CD4-positive, alpha-beta T cell treated with Interleukin-15 for 4 hours (primary cell): Measurements from ENCODE around the gene PIK3CD.
"Not testable (repeated sequence)": the region's sequence is repeated elsewhere in the genome, so short reads cannot be mapped to it uniquely, and the experiment has no call there.

Experiments used
- DNase-seq: peaks from one replicate; pipeline ENCODE4 v3.0.0-alpha.2; 2020; ENCODE audit warnings: low spot score

Gene PIK3CD

DNA sequence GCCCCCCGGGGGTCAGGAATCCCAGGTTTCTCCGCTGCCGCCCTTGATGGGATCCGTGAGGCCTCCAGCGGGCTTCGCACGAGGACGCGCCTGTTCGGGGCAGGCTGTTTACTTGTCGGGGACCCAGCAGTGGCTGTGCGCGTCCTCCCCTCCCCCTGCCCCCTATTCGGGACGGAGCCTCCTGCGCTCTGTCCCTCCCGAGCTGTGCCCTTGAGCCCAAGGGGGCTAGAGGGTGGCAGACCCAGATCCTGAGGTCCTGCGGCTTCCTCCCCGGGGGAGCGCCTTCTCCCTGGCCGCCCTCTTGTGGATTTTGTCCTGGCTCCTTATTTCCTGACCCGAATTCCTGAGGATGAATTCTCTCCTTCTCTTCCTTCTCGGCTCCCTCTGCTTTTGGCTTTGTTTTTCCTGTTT is 38.4 kb downstream of the PIK3CD start:
- DNase-seq: no peak

DNA sequence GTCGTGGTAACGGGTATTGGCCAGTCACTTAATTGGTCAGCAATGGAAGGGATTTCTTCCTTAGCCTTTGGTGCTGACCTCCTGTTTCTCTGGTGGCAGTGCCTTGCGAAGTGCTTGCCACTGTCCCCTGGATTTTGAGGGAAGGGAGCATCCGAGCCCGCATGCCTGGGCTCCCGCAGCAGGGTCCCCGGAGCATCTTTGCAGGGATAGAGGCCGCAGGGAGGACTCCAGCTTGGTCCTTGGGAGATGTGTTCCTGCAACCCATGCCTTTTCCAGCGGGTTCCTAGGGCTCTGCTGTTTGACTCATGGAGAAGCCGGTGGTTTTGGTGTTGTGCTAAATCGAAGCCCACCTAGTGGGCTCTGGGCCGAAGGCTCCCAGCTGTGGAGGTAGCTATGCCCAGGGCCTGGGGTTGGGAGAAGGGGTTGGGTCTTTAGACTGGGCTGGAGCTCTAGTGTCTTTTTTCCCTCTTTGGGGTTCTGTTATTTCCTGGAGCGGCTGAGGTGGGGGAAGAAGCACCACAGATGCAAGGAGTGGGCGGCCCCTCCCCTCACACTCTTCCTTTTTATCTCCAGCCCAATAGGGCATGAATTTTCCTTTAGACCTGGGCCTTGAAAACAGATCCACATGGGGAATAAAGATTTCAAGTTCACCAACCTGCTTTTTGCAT is 39.0 kb downstream of the PIK3CD start:
- DNase-seq: no peak

DNA sequence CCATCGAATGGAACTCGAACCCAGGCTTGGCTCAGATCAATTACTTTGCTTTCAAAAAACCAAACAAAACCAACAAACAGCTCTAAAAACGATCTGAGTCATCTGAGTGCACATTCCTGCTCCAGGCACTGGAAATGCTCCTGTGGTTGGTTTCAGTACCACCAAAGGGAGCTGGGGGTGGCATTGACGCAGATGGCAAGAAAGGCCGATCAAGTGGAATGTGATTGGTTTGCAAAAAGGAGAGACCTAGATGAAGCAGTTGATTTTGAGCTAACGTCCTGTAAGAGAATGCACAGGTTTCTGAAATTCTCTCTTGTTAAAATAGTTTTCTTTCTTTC is 39.5 kb downstream of the PIK3CD start:
- DNase-seq: no peak

DNA sequence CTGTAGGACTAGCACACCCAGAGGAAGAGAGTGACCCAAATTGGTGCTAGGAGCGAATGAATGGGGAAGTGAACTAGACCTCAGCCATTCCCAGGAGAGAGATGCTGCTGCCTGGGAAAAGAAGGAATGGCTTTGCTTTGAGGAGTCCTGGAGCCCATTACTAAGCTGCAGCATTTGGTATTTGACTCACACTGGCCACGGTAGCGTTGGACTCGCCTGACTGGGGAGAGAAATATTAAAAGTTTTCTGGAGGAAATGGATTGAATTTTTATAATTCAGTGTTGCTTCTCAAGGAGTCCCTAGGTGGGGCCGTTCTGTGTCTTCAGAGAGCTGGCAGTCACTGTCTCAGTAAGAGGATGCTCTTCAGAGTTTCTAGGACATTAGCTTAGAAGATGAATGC is 40.2 kb downstream of the PIK3CD start:
- no peak for DNase-seq

DNA sequence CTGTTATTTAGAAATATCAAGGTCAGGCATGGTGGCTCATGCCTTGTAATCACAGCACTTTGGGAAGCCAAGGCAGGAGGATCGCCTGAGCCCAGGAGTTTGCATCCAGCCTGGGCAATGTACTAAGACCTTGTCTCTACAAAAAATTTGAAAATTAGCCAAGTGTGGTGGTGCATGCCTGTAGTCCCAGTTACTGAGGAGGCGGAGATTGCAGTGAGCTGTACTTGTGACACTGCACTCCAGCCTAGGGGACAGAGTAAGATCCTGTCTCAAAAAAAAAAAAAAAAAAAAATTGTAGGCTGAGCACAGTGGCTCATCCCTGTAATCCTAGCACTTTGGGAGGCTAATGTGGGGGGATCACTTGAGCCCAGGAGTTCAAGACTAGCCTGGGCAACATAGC is 45.3 kb downstream of the PIK3CD start:
- DNase-seq: no peak

DNA sequence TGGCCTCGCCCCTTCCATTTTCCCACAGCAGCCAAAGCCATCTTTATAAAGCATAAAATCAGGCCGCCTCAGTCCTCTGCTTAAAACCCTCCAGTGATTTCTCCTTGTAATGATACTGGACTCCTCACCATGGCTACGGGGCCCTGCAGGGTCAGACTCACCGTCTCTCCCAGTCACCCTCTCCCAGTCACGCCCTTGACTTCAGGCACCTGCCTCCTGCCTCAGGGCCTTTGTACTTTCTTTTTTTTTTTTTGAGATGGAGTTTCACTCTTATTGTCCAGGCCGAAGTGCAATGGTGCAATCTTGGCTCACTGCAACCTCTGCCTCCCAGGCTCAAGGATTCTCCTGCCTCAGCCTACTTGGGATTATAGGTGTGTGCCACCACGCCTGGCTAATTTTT is 47.8 kb downstream of the PIK3CD start:
- DNase-seq: no peak

DNA sequence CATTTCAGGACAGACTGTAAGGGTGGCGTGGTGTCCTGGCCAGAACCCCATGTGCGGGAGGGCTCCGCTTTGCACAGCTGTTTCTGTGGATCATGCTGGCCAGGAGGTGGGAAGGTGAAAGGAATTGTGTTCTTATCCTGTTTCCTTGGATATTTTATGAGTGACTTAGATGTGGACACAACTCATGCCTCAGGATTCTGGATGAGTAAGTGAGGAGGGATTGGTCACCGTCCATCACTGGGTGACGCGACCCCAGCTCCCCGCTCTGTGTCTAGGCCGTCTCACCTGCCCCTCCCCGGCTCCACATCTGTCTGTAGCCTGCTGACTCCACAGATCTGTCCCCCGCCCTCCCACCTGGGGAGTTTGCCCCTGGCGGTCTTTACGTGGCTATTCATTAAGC is 48.8 kb downstream of the PIK3CD start:
- DNase-seq: no peak

DNA sequence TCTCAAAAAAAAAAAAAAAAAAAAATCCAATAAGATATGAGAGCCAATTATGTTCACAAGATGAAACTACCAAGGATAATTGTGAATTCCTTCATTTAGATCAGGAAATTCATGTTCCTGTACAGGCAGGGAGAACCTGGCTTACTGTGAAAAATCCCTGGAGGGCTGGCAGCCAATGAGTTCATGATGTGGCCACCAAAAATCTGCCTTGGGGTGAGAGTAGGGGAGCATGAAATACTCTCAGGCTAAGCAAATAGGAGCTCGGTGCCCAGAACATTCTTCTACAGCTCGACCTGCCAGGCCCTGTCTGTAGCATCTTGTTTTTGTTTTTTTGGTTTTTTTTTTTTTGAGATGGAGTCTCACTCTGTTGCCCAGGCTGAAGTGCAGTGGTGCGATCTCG is 50.1 kb downstream of the PIK3CD start:
- no peak for DNase-seq

DNA sequence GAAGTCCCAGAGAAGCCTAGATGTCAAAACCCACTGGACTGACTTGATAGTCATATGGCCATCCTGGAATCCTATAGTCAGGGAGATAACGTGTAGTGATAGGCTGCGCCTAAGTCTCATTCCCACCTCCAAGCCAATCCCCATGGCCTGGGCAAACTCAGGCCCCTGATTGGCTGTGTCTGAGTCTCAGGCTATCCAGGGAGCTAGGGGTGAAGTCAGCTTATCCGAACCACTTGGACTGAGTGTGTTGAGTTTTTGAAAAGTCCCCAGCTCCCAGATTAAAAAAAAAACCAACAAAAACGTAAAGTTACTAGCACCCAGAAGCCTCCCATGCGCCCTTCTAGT is 51.6 kb downstream of the PIK3CD start:
- no peak for DNase-seq

DNA sequence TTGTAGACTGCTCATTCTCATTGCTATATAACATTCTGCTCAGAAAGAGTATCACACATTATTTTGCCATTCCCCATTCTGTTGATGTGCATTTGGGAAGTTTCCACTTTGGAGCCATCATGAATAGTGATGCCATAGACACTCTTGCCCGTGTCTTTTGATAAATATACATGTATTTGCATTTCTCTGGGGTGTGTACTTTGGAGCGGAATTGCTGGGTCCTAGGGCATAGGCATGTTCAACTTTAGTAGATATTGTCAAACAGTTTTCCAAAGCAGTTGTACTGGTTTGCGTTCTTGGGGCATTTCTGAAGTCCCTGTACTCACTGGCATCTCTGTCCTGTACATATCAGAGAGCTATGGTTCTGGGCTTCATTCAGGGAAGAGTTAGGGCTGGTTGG is 52.1 kb downstream of the PIK3CD start:
- no peak for DNase-seq

DNA sequence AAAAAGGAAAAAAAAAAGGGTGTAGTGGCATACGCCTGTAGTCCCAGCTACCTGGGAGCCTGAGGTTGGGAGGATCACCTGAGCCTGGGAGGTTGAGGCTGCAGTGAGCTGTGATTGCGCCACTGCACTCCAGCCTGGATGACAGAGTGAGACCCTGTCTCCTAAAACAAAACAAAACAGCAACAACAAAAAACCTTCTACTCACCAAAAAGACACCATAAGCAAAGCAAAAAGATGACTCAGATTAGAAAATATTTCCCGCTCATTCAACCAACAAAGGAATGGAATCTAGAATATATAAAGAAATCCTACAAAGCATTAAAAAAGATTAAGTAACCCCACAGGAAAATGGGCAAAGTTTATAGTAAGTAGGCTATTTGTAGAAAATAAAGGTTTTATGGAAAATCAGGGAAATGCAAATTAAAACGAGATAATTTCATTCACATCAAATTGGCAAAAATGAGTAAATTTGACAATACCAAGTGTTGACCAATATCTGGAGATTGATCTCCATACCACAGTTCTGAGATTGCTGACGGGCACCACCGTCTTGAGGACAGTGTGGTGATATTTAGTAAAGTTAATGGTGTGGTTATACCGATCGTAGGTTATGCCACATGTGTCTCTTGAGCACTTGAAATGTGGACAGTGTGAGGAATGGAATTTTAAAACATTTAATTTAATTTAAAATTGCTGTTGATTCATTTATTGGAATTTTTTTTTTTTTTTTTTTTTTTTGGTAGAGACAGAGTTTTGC is 54.0 kb downstream of the PIK3CD start:
- no peak for DNase-seq

DNA sequence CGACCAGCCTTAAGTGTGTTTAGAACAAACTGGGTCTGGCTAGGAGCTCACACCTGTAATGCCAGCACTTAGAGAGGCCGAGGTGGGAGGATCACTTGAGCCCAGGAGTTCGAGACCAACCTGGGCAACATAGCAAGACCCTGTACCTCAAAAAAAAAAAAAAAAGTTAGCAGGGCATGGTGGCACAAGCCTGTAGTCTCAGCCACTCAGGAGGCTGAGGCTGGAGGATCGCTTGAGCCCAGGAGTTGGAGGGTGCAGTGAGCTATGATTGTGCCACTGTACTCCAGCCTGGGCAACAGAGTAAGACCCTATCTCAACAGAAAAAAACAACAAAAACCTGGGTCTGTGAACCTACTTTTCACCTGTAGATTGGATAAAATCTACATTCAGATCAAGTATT is 54.6 kb downstream of the PIK3CD start:
- no peak for DNase-seq

DNA sequence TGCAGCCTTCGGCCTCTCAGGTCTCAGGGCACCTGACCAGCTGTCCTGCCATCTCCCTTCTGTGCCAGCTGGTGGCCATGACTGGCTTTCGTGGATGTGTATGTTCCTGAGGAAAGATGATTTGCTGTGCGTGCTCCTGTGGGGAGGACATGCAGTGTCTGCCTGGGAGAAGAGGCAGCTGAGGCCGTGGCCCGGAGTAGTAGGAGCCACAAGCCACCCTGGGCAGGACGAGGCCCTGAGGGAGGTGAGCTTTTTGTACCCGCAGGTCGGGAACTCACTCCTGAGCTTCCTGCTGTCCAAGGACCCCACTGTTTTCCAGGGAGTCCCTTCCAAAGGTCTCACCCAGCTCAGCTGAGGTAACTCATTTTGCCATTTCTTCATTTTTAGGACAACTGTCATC is 58.5 kb downstream of the PIK3CD start:
- DNase-seq: no peak

DNA sequence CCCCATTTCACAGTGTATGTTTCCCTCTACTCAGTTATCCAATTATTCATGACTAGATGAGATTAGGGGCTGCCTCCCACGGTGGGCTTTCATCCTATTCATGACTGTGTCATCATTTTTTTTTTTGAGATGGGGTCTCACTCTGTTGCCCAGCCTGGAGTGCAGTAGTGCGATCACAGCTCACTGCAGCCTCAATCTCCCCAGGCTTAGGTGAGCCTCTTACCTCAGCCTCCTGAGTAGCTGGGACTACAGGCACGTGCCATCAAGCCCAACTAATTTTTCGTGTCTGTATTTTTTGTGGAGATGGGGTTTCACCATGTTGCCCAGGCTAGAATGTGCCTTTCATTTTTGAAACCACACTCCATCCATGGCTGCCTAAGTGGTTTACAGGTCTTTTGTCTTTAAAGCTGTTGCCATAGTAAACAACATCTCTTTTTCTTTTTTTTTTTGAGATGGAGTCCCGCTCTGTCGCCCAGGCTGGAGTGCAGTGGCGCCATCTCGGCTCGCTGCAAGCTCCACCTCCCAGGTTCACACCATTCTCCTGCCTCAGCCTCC is 60.0 kb downstream of the PIK3CD start:
- DNase-seq: no peak

DNA sequence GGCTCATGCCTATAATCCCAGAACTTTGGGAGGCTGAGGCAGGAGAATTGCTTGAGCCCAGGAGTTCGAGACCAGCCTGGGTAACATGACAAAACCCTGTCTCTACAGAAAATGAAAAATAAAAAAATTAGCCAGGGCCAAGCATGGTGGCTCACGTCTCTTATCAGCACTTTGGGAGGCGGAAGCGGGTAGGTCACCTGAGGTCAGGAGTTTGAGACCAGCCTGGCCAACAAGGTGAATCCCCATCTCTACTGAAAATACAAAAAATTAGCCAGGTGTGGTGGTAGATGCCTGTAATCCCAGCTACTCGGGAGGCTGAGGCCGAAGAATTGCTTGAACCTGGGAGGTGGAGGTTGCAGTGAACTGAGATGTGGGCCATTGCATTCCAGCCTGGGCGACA is 61.2 kb downstream of the PIK3CD start:
- not testable (repeated sequence) for DNase-seq

DNA sequence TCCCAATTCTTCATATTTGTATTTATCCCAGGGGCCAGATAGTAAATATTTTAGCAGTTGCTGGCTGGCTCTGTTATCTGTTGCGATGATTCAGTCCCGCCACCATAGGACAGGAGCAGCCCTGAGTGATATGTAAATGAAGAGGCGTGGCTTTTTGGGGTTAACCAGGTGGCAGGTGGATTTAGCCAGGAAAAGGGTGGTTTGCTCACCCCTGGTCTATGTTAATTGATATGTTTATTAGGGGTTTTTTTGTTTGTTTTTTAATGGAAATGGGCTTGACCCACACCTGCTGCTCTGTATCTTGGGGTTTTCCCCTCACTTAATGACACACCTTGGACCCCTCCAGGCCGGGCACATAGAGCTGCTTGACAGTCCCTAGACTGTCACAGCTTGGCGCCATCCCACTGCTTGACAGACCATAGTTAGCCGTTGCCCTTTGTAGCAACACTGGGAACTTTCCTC is 62.8 kb downstream of the PIK3CD start:
- peak; percentile 72 for DNase-seq

DNA sequence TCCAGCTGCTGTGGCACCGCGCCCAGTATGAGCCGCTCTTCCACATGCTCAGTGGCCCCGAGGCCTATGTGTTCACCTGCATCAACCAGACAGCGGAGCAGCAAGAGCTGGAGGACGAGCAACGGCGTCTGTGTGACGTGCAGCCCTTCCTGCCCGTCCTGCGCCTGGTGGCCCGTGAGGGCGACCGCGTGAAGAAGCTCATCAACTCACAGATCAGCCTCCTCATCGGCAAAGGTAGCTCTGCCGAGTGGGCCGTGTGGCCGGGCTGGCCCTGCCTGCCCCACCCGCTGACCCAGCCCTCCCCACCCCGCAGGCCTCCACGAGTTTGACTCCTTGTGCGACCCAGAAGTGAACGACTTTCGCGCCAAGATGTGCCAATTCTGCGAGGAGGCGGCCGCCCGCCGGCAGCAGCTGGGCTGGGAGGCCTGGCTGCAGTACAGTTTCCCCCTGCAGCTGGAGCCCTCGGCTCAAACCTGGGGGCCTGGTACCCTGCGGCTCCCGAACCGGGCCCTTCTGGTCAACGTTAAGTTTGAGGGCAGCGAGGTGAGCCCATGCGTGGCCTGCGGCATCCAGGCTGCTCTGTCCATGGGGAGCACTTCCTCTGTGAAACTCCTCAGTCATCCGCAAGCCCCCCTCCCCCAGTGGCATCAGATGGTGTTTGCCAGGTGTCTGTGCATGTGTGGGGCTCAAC is 64.2 kb downstream of the PIK3CD start:
- peak; percentile 42 for DNase-seq

DNA sequence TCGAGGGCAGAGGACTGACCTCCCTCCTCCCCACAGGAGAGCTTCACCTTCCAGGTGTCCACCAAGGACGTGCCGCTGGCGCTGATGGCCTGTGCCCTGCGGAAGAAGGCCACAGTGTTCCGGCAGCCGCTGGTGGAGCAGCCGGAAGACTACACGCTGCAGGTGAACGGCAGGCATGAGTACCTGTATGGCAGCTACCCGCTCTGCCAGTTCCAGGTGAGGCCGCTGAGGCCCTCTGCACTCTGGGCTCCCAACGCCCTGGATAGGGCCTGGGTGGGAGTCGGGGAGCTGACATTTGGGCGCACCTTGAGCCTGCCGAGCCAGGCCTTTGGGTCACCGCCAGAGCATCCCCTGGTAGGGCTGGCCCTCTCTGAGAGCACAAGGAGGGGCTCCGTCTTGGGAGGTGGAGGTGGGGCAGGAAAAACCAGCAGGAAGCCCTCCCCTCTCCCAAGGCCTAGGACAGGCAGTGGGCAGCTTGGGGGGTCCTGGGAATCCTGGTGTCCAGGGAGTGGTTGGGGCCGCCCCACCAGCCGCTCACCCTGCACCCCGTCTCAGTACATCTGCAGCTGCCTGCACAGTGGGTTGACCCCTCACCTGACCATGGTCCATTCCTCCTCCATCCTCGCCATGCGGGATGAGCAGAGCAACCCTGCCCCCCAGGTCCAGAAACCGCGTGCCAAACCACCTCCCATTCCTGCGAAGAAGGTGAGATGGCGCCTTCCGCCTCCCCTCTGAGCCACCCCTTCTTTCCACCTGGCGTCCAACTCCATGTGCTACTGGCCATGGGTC is 65.1 kb downstream of the PIK3CD start:
- DNase-seq: no peak

DNA sequence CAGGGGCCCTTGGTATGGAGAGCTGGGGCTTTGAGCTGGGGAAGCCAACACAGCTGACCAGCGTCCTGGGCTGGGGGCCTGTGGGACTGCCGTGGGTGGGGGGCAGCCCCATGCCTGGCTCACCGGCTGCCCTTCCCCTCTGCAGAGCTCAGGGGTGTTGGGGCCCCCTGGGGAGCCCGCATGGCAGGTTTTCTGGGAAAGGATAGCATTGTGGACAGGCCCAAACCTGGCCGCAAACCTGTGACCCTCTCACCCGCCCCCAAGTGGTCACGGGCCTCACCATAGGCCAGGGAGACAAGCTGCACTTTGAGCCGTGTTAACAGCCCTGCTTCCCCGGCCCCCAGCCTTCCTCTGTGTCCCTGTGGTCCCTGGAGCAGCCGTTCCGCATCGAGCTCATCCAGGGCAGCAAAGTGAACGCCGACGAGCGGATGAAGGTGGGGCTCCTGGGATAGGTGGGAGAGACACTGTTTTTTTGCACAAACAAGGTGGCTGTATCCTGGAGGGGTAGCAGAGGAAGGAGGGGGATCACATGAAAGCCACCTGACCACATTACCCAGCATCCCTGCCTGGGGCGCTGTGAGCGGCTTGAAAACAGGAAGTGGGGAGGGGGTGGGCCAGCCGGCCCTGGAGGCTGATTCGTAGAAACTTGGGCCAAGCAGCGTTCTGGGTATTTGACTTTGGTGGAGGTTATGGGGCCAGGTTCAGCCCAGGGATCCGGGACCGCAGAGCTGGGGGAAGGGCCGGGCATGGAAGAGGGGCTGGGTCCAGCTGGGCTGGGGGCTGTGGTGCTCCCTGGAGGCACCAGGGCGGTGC is 65.9 kb downstream of the PIK3CD start:
- DNase-seq: peak; percentile 94

DNA sequence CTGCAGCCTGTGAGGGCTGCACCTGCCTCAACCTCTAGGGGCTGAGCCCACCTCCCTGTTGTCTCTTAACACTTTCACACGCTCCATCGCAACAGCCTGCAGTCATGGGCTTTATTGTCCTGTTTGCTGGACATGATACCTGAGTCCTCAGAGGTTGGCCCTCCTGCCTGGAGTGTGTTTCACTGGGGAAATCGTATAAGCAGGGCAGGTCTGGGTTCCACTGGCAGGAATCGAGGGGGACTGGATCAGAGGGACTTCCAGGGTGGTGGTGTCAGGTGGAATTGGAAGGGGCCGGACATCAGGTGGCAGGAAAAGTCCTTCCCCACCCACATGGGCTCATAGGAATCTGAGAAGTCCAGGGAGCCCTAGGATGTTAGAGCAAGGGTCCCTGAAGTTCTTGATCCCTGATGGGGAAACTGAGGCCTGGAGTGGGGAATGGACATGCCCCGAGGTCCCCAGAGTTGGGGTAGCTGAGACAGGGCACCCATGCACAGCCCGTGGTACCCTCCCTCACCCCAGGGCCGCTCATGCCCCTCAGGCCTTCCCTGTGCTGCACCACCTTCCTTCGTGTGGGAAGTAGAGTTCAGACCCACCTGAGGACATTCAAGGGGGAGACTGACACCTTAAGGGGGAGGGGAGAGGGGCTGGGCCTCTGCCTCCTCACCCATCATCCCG is 66.6 kb downstream of the PIK3CD start:
- no peak for DNase-seq
